Measurements from ENCODE around the gene LPCAT4.

LPCAT4 gene

GRCh38 chr15:34336991-34337556 lies 29.9 kb downstream of the LPCAT4 start:
- DNase-seq: no peak

GRCh38 chr15:34336231-34336990 lies 30.6 kb downstream of the LPCAT4 start:
- no peak for DNase-seq

DNA sequence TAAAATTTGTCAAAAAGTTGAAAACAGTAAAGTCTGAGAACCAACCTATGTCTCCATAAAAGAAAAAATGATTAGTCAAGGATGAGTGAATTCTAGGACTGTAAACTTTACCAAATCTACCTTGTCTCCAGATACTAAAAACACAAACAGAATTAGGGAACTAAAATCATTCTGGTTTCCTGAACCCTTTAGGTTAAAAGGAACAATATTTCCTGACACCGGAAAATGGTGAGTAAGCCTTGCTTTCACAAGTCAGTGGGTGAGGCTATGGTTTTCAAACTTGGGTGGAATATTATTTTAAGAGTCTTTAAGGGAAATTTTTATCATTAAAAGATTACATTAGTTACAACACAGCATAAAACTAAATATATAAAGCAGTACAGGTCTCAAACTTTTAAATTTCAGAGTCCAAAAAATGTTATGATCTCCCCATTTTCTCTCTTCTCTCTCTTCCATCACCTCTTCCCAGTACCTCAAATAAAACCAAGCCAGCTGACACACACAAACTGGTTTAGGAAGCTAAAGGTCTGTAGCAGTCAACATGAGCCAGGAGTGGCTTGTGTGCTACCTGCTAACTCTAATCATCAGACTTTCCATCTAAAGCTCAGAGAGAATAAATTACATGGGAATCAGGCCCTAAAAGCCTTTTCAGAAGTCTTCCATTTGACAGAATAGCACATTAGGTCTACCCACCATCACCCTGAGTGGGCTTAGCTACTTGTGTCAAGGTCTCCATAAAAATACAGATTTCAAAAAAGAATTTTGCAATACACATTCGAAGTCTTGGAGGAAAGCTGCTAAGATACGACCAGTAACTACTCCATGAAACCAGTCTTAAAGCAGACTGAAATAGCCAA lies 31.6 kb downstream of the LPCAT4 start:
- no peak for DNase-seq

GRCh38 chr15:34334672-34335071 lies 32.3 kb downstream of the LPCAT4 start:
- no peak for DNase-seq

DNA sequence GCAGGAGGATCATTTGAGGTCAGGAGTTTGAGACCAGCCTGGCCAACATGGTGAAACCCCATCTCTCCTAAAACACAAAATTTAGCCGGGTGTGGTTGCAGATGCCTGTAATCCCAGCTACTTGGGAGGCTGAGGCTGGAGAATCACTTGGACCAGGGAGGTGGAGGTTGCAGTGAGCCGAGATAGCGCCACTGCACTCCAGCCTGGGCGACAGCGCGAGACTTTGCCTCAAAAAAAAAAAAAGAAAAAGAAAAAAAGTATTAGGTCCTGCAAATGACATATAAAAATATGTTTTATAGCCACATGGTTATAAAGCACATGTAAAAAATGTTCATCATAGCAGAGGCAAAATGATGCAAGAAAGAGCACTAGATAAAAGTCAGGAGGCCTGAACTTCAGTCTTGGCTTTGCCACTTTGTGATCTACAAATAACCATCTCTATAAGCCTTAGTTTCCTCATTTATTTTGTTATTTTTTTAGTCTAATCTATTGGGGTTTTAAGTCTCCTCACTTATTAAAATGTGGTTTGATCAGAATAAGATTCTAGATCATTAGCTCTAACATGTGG lies 34.4 kb downstream of the LPCAT4 start:
- DNase-seq: no peak

DNA sequence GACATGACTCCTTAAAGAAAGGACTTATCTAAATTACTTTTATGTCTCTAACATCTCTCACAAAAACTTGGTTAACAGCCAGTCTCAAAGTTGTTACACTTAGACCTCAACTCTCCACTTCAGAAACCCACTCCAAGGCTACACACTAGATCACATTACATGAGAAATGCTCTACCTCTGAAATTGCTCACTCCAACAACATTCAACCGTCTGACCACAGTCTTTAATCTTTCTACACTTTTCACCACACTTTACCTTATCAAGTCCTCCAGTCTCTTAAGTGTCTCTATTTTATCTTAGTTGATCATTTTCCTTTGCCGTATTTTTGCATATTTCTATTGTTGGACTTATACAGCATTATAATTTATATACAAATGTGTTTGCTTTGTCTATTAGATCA lies 35.2 kb downstream of the LPCAT4 start:
- no peak for DNase-seq

DNA sequence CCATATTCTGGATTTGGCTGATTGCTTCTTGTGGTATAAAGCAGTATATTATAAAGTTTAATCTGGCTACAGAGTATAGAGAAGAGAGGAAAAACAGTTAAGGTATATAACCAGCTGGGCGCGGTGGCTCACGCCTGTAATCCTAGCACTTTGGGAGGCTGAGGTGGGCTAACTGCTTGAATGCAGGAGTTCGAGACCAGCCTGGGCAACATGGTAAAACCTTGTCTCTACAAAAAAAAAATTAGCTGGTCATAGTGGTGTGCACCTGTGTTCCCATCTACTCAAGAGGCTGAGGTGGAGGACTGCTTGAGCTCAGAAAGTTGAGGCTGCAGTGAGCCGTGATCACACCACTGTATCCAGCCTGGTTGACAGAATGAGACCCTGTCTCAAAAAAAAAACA lies 36.7 kb downstream of the LPCAT4 start:
- DNase-seq: no peak

- no peak for DNase-seq
Measured at GRCh38 chr15:34329006-34329405, 38.0 kb downstream of the LPCAT4 start.

DNA sequence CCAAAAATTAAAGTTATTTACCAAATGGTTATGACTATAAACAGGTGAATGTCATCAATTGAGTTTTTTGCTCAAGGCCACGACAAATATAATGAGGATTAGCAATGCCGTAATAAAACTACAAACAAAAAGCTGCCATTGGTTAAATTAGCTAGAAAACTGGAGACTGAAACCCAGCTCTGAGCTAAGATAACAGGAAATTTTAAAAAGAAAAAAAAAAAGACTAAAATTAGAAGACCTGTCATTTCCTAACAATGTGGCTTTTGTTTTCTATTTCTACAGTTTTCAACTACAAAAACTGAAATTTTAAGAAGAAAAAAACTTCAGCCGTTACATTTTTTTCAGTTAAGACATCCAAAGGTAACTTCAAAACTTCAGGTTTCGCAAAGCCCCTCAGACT lies 39.1 kb downstream of the LPCAT4 start:
- no peak for DNase-seq

GRCh38 chr15:34325368-34325767 lies 41.6 kb downstream of the LPCAT4 start:
- no peak for DNase-seq

DNA sequence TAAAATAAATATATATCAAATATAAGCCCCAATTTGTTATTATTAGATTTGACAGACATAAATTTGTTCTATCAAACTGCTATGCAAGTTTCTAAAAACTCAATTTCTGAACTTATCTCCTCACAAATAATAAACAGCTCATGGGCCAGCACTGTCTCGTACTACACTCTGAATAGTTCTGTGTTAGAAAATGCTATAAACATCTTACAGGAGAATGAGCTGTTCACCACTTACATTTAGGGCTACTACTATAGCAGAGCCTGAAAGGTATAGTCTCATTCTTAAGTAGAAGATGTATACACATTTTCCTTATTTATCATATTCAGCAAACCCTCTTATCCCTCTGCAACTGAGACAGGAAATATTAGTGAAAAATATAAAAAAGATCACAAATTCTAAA lies 42.1 kb downstream of the LPCAT4 start:
- DNase-seq: no peak

DNA sequence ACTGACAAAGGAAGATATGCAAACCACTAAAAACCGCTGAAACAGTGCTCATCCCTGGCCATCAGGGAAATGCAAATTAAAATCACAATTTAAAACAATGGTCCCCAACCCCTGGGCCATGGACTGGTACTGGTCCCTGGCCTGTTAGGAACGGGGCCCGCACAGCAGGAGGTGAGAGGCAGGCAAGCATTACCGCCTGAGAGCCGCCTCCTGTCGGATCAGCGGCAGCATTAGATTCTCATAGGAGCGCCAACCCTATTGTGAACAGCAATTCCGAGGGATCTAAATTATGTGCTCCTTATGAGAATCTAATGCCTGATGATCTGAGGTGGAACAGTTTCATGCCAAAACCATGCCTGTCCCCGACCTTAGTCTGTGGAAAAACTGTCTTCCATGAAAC lies 43.8 kb downstream of the LPCAT4 start:
- DNase-seq: no peak

GRCh38 chr15:34318277-34319079 lies 48.5 kb downstream of the LPCAT4 start:
- peak; percentile 67 for DNase-seq

- DNase-seq: no peak
Measured at GRCh38 chr15:34314491-34315490, 52.2 kb downstream of the LPCAT4 start.

DNA sequence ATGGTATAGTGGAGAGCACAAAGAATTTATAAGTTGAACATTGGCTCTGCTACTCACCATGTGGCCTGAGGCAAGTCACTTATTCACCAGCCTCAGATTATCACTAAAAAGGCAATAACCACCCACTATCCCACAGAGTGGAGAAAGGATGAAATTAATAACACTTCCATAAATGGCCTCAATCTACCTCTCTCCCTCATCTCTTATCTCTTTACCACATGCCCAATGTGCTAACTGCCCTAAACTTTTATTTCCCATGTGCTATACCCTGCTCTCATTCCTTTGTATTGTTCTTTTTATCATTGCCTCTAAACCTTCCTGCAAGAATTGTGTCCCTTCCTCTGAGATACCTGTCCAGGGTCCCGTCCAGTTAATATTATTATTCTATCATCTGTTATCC lies 55.4 kb downstream of the LPCAT4 start:
- no peak for DNase-seq

Data from fibroblast of skin of abdomen (primary cell).